ENCODE measurements around the gene CHTF8.

The CHTF8 gene

GRCh38 chr16:69085032-69085695, 47.2 kb downstream of the CHTF8 start:
- DNase-seq (ENCODE audit: low read depth, low spot score): no peak

GRCh38 chr16:69084289-69084688, 48.1 kb downstream of the CHTF8 start:
- no peak for DNase-seq (ENCODE audit: low read depth, low spot score)

GRCh38 chr16:69083306-69083941, 49.0 kb downstream of the CHTF8 start:
- DNase-seq (ENCODE audit: low read depth, low spot score): no peak

GRCh38 chr16:69079697-69080096, 52.7 kb downstream of the CHTF8 start:
- DNase-seq (ENCODE audit: low read depth, low spot score): no peak

GRCh38 chr16:69078073-69078472, 54.3 kb downstream of the CHTF8 start:
- no peak for DNase-seq (ENCODE audit: low read depth, low spot score)

GRCh38 chr16:69077251-69077650, 55.1 kb downstream of the CHTF8 start:
- DNase-seq (ENCODE audit: low read depth, low spot score): no peak

- DNase-seq (ENCODE audit: low read depth, low spot score): no peak
These were observed 59.1 kb downstream of the CHTF8 start for GRCh38 chr16:69073181-69073702.

GRCh38 chr16:69072640-69072974, 59.8 kb downstream of the CHTF8 start:
- DNase-seq (ENCODE audit: low read depth, low spot score): no peak

GRCh38 chr16:69071036-69071435, 61.4 kb downstream of the CHTF8 start:
- DNase-seq (ENCODE audit: low read depth, low spot score): no peak

GRCh38 chr16:69069504-69069903, 62.9 kb downstream of the CHTF8 start:
- DNase-seq (ENCODE audit: low read depth, low spot score): no peak

Measured in brain pericyte (primary cell).